Measurements from ENCODE around the gene TMEM131.

TMEM131 gene

DNA sequence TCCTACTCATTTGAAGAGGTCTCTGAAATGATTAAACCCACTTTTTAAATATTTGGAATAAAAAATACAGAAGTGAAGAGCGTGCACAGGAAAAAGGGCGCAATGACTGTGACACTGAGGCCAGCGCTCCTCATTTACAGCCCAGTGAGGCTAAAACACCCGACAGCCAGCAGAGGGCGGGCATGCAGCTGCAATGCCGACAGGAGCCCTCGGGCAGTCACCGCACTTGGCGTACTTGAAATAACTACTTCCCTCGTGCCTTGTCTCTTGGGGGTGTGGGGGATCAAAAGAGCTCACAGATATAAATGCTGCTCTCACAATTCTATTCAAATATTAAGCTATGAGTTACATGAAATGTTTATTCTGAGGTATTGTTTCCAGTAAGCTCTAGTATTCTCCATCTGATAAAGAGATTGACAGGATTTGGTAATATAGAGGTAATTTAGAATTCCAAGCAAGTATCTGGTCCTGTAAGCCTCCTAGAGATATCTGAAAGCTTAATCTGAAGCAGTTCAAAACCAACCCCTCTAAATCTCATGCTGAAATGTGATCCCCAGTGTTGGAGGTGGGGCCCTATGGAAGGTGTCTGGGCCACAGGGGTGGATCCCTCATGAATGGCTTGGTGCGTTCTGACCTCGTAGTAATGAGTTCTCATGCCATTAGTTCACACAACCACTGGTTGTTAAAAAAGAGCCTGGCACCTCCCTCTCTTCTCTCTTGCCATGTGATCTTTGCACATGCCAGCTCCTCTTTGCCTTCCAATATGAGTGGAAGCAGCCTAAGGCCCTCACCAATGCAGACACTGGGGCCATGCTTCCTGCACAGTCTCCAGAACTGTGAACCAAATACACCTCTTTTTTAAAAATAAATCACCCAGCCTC lies 188.8 kb downstream of the TMEM131 start:
- peak; percentile 57 for DNase-seq (ENCODE audit: low read depth)

DNA sequence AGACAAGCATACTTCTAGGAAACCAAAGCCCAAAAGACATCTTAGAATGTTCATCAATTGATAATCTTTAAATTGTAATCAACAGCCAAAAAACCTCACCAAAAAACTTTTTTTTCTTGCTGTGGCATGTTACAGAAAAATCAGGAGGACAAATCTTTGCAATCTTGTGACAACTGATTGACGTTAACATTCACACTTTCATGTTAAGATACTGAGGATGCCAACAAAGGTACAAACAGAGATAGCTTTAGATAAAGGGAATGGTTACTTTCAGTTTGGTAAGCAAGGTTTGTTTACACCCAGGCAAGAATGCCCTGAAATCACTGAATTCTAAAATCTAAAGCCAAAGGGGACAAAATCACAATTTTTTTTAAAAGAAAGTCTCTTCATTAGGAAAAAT lies 190.0 kb downstream of the TMEM131 start:
- no peak for DNase-seq (ENCODE audit: low read depth)

DNA sequence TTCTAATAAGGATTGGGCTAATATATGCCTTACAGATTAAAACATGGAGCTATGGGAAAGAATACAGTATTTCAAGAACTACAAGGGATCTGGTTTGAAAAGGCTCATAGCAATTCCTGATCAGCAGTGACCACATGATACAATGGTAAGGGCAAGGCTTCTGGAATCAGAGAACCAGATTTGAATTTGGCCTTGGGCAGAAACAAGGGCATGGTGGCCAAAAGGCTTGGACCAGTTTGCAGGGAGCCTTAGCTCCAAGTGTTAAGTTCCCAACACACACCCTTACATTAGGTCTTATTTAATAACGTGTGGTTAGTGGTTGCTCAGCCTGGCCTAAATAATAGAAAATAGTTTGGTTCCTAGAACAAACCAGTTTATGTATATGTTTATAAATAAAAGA lies 194.7 kb downstream of the TMEM131 start:
- no peak for DNase-seq (ENCODE audit: low read depth)

DNA sequence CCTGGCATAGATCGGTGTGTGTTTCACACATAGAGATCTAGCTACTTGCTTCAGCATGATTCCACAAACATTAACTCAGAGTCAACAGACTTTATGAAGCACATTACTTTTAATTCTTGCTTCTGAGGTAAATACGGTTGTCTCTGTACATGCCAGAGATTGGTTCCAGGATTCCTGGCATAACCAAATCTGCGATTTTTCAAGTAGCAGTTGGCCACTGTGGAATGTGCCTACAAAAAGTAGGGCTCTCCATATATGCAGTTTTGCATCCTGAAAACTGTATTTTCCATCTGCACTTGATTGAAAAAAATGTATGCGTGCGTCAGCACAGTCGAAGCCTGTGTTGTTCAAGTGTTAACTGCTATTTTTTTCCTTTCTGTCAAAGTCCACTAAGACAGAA lies 197.3 kb downstream of the TMEM131 start:
- no peak for DNase-seq (ENCODE audit: low read depth)

DNA sequence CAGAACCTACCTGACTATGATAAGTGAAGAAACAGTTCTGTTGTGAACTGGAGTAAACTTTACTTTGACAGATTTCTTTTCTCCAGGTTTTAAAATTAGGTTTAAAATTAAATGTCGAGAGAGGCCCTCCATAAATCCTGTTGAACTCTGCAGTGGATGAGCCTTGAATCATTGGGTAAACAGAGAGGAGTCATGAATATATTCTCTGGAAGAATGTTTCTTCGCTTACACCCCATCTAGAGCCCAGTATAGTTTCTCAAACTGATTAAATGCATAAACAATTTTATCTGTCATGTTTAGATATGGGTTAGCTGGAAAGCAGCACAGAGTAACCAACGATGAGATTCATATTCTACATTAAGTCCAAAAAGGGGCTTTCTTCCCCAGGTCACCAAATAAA lies 198.4 kb downstream of the TMEM131 start:
- no peak for DNase-seq (ENCODE audit: low read depth)

DNA sequence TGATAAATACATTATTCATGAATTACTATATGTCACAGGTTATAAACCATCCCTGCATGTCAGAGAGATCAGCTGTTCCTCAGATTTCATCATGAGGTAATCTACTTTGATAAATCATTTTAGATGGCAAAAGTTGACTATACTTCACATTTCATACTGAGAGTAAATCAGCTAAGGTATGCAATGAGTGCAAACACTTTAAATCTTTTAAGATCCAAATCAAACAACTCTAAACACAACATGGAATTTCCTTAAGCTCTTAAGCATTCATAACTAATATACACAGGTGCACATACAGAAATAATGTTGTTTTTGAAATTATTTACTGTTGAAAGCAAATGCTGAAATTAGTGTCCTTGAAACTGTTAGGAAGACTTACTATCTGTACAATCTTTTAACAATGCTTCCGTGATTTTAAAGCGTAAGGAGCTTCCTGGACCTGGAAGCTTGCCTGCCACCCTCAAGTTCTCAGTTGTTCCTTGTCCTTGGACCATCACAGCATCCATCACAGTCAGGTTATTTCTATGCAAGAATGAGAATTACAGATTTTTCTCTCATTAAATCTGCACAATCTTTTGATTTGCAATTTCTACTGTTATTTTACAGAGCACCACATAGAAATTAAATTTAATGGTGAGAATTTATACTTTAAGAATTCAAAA lies 199.2 kb downstream of the TMEM131 start:
- DNase-seq (ENCODE audit: low read depth): no peak

DNA sequence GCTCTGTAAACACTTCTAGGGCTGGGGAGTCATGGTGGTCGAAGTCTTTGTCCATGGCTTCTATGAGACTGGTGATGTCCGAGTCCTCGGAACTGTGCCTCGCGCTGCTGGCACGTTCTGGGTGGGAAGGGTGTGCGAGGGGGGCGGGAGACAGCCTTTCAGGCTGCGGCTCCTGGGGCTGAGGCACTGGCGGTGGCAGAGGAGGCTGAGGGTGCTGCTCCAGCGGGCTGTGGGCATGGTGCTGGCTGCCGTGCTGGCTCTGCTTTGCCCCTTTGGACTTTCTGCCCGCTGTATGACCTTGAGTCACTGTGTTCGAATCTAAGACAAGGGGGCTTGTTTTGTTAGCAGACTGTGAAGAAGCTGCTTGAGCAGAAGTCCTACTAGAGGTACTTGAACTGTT lies 203.3 kb downstream of the TMEM131 start:
- no peak for DNase-seq (ENCODE audit: low read depth)

DNA sequence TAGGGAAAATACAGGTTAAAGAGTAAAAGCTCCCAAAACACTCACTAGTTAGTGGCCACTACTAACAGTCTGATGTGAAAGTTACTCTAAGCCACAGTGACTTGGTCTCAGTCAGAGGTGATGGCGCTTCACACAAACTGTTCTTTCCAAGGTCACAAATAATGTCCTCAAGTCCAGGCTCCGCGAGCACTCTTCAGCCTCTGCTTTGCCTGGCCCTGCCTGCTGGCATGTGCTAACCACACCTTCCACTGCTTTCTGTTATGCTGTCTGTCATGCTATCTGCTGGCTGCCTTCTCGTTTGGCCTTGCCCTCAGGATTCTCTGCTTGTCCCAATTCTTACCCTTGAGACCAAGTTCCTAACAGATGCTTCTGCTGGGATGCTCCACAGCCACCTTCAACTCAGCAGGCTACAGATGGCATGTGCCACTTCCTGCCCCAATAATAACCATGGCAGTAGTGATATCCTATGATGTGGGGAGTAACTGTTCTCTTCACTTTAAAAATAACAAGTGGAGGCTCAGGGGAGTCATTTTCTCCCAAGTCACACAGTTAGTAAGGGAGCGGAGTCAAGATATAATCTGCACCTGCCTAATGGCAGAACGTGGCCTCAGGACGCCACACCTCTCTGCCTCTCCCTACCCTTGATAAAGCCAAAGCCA lies 206.6 kb downstream of the TMEM131 start:
- DNase-seq (ENCODE audit: low read depth): no peak

DNA sequence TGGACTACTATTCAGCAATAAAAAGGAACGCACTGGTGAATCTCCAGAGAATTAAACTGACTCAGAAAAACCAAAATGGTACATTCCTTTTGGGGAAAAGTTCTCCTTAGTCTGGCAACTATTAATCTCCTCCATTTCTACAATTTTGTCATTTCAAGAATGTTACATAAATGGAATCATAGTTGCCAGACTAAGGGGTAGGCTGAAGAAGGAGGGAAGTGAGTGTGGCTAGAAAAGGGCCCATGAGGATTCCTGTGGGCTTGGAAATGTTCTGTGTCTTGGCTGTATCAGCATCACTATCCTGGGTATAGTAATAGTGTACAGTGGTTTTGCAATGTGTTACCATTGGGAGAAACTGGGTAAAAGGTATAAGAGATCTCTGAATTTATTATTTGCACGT lies 209.9 kb downstream of the TMEM131 start:
- no peak for DNase-seq (ENCODE audit: low read depth)

DNA sequence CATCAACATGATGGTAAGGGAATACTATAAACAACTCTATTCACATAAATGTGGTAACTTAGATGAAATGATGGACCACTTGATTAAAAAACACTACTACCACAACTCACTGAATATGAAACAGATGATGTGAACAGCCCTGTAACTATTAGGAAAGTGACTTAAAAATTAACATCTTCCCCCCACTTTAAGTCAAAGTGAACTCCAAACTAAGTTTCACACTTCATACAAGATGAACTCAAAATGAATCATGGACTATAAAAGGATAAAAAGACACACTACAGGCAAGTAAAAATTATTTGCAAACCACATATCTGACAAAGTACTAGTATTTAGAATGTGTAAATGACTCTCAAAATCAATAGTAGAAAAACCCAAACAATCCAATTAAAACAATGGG lies 210.8 kb downstream of the TMEM131 start:
- no peak for DNase-seq (ENCODE audit: low read depth)

DNA sequence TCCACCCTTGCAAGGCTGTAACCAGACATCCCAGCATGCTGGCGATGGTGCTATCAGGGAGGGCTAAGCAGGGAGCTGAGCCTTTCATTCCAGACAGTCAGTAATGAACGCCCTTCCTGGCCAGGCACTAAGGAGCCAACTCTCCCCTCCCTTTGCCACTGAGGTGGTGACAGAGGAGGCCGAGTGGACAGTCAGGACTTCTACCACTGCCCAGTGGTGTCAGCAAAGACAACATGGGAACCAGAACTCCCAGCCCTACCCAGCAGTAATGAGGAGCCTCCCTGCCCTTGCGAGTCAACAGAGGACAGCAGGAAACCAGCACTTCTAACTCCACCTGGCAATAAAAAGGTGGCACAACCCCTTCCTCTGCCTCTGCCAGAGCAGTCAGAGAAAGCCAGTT lies 213.8 kb downstream of the TMEM131 start:
- no peak for DNase-seq (ENCODE audit: low read depth)

DNA sequence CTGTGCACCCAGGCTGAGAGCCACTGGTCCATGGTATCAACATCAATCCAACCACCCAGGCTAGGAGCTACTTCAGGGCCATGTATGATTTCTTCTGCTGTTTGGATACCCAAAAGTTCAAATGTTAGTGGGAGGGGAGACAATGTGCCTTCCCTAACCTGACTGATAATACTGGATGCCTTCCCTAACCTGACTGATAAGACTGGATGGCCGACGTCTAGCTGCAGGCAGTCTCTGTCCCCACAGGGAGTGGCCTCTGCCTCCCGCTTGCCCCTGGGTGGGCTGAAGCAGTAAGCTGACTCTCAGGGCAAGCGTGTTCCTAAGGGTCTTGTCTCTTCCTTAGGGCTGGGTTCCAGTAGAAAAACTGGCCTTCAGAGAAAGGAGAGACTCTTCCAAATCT lies 216.6 kb downstream of the TMEM131 start:
- no peak for DNase-seq (ENCODE audit: low read depth)

DNA sequence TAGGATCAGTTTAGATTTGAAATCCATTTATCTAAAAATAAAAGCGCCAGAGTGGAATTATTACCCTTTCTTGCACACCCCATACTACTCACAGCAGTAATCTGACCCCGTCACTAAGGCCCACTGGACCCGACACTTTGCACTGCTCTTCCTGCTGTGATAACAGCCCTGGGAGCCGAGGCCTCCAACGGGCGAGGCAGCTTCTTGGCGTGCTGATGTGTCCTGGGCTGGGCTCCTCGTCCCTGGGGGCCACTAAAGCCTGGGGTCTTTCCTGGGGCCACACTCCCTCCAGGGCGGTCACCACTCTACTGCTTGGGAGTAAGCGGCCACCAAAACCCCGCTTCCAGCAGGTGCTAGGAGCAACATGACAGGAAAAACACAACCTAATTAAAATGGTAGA lies 220.7 kb downstream of the TMEM131 start:
- no peak for DNase-seq (ENCODE audit: low read depth)

DNA sequence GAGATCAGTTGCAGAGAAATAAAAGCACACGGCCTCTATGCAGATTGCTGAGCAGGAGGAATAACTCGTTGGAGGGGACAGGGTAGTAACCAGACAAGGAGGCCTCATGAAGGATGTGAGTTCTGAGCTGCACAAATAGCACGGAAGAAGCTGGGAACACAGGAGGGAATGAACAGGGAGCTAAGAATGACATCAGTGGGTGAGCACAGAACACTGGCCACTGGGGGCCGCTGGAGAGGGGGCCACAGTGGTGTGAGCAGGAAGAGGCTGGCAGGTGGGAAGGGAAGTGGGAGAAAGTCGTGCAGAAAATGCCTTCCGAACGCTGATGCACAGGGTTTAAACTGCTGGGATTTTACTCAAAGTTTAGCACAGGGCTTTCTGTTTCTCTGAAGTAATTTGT lies 221.3 kb downstream of the TMEM131 start:
- DNase-seq (ENCODE audit: low read depth): no peak

DNA sequence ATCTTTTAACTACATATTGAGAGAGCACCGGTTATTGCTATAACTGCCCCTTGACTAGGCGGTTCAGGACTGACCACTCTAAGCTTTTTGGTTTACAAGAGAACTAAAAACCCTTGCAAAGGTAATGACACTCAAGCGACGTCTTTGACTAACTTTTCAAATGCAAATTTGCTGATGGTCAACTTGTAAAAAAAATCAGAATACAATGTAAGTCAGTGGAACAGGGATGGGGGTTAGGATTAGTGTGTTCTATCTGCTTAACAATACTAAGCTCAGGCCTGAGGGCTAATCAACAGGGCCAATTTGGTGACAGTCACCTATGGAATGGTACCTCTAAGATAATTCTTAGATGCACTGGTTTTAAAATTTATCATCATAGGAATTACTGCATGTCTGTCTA lies 225.3 kb downstream of the TMEM131 start:
- DNase-seq (ENCODE audit: low read depth): no peak

DNA sequence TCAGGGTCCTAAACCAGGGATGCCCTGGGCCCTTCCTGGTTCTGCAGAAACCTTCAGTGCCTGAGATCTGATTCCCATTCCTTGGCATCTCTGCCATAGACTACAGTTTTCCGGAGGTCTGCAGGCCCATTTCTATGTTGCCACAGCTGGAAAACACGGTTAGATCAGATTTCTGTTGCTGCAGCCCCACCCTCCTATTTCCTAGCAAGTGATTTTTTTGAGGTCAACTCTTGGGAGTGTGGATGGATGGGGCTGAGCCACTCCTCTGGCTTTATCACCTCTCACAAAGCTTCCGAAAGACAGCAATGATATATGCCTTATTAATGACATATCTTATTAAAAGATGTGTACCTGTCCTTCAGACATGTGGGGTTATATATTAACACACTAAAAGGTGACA lies 226.0 kb downstream of the TMEM131 start:
- no peak for DNase-seq (ENCODE audit: low read depth)

DNA sequence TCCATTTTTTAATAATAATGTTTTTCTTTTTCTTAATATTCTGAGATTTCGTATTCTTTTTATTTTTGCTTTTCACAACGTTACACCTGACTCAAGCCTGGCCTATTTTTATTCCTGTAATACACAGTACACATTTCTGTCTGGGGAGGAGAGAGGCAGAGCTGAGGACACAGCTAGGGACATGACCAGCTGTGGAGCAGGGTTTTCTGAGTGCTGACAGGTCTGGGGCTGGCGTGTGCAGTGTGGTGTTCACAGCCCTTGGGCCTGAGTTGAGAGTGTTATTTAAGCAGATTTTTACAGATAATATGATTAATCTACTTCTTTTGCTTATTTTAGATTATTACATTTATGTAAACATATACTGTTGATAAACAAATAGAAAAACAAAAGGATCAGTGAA lies 226.4 kb downstream of the TMEM131 start:
- DNase-seq (ENCODE audit: low read depth): no peak

DNA sequence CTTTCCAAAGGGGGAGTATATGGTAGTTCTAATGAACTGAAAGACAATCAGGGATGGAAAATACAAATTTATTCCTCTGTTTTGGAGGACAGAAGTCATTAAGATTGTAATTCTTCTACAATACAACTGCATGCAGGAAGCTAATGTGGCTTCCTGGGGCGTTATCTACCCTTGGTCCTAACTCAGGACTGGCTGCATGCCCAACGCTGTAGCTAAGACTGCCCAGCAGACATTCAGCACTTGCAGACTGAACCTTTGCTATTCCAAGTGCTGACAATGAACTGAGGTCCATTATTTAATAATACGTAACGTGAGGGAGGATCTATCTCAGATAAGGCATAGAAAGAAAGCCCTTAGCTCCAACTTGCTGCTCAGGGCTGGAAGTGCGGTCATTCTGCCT lies 229.2 kb downstream of the TMEM131 start:
- DNase-seq (ENCODE audit: low read depth): no peak

DNA sequence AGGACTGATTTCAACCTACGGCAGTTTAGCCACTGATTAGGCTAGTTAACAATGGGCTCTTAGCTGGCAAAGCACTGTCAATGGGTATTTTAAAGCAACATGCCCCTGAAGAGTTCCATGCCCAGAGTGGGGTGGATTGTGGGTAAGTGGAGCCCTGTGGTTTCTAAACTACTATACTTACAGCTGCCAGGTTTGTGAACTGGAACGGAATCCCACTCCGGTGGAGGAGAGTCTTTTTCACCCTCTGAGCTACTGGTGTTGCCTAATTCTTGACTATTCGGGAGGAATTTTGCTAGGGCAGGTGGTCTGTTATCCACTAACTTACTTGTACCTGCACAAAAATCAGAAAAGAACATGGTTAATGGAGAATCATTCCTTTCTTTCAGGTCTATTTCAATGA lies 229.8 kb downstream of the TMEM131 start:
- DNase-seq (ENCODE audit: low read depth): no peak

DNA sequence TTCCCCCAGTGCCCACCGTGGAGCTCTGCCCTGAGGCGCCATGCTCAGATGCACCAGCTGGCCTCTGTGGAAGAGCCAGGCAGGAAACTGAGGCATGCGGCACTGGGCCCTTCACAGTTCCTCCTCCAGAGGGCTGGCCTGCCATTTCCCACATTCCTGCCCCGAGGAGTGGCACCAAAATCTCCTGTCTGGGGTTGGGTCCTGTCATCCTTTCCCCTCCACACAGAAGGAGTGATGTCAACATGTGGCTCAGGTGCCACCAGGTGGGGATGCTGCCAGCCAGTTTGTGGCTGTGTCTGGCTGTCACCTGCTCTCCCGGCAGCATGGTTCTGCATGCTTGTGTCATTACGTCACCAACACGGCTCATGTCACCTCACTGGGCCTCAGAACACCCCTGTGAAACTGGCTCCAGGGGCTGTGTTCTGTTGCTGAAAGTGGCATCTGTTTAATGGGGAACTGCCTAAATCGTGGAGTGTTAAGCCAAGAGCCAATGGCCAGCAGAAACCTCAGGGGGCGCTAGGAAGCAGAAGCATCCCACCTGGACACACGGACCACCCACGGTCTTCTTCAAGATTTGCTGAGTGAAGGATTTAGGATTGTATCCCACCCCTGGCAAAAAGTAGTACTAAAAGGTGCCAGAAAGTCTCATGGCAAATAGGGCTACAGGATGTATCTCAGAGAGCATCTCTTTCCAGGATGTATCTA lies 231.0 kb downstream of the TMEM131 start:
- DNase-seq (ENCODE audit: low read depth): no peak

DNA sequence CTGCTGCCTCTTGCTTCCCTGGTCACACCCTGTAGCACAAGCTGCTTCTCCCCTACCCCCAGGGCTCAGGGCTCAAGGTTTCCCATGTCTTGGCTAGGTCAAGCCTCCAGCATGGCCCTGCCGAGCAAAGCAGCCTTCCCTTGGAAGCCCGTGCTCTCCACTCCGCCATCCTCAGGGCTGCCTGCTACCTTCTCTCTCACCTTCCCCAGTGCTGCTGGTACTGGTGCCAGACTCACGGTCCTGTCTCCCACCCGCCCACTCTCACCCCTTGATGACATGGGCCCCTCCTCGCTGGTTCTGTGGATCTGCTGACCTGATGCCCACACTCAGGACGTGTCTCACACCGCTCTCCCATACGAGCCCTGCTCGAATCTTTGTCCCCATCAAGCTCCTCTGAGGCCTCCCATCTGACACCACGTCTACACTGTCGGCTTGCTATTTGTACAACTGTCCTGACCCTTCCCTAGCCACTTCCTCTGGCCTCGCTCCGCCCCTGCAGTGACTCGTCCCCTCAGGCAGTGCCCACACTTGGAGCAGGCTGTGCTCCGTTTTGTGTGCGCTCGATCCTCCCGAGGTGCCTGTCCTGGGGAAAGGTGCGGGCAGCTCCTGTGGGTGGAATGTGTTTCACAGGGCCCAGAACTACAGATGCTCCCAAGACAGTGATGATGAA lies 232.4 kb downstream of the TMEM131 start:
- no peak for DNase-seq (ENCODE audit: low read depth)

DNA sequence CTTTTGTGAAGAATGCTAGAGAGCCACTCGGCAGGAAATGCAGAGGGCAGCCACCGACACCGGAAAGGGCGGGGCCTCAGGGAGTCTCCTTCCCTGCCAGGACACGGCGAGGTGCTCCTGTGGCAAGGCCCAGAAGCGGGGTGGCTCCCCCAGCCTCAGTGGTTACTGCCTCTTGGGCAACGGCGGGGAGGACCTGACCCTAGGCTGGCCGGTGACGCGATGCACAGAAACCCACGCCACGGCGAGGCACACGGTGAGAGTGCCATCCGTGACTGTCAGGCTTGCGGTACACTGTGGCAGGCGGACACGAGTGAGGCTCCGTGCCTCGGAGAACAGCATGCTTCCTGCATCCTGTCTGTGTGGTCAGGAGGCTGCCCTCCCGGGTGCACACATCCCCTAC lies 234.6 kb downstream of the TMEM131 start:
- no peak for DNase-seq (ENCODE audit: low read depth)

All from stimulated activated CD8-positive, alpha-beta memory T cell treated with anti-CD3 and anti-CD28 coated beads, Interleukin-15, amount 100 ng/mL, for 1 hour (primary cell).